Stimulated activated CD4-positive, alpha-beta T cell treated with anti-CD3 and anti-CD28 coated beads, Interleukin-12 subunit alpha, Interleukin-12 subunit beta, amount 100 ng/mL, for 48 hours (primary cell): Measurements from ENCODE around the gene TAC3.
"Not testable (repeated sequence)": the region's sequence is repeated elsewhere in the genome, so short reads cannot be mapped to it uniquely, and the experiment has no call there.

Source experiments
- DNase-seq, 3 donors: peaks; one replicate each; pipeline ENCODE4 v3.0.0-alpha.2; 2020; ENCODE audit warnings: low read depth in 2 of 3, low spot score in 1 of 3

TAC3 gene

GRCh38 chr12:57016348-57016747 lies at the start of gene TAC3:
Gene TAC3, minus strand, starts transcription at chr12:57016529. Its CDS starts 732 bp downstream, at chr12:57015797.
- DNase-seq: no peak

- DNase-seq: peak in 1 of 3 donors; percentile 58
Measured at GRCh38 chr12:57063991-57064685, 47.8 kb upstream of the TAC3 start.

GRCh38 chr12:57058454-57058853 lies 42.1 kb upstream of the TAC3 start:
- DNase-seq: no peak

- DNase-seq: no peak
Measured at GRCh38 chr12:57057067-57057751, 40.9 kb upstream of the TAC3 start.

GRCh38 chr12:57055824-57056223 lies 39.5 kb upstream of the TAC3 start:
- no peak for DNase-seq

GRCh38 chr12:57053901-57054300 lies 37.6 kb upstream of the TAC3 start:
- not testable (repeated sequence) for DNase-seq

- not testable (repeated sequence) for DNase-seq
Measured at GRCh38 chr12:57053146-57053545, 36.8 kb upstream of the TAC3 start.

- no peak for DNase-seq
Measured at GRCh38 chr12:57051011-57051410, 34.7 kb upstream of the TAC3 start.

GRCh38 chr12:57049890-57050289 lies 33.6 kb upstream of the TAC3 start, which contains the start of gene MYO1A:
Gene MYO1A, minus strand, starts transcription at chr12:57050129. Its CDS starts 1,806 bp downstream, at chr12:57048323.
- no peak for DNase-seq

- DNase-seq: no peak
Measured at GRCh38 chr12:57049119-57049446, 32.8 kb upstream of the TAC3 start.

- no peak for DNase-seq
Measured at GRCh38 chr12:57048423-57049118, 32.2 kb upstream of the TAC3 start.

GRCh38 chr12:57047981-57048380 lies 31.7 kb upstream of the TAC3 start:
- DNase-seq: no peak

- DNase-seq: peak; percentile 42 to 53 (median 45)
Measured at GRCh38 chr12:57046947-57047890, 30.9 kb upstream of the TAC3 start.

GRCh38 chr12:57046086-57046791 lies 29.9 kb upstream of the TAC3 start:
- DNase-seq: no peak

GRCh38 chr12:57044889-57045288 lies 28.6 kb upstream of the TAC3 start:
- no peak for DNase-seq

GRCh38 chr12:57044468-57044867 lies 28.1 kb upstream of the TAC3 start:
- no peak for DNase-seq

GRCh38 chr12:57042695-57043094 lies 26.4 kb upstream of the TAC3 start:
- no peak for DNase-seq

GRCh38 chr12:57040750-57041149 lies 24.4 kb upstream of the TAC3 start:
- no peak for DNase-seq

GRCh38 chr12:57040211-57040610 lies 23.9 kb upstream of the TAC3 start:
- no peak for DNase-seq

GRCh38 chr12:57039016-57039798 lies 22.9 kb upstream of the TAC3 start:
- no peak for DNase-seq
